ENCODE results near the gene CTAG1A. TPM values are rescaled to one million over a fixed set of nuclear protein-coding genes. Genes with fewer than 3 reads are reported as not detected.

The CTAG1A gene
- total RNA-seq, 1 experiment from 2014 or later, result not detected

DNA sequence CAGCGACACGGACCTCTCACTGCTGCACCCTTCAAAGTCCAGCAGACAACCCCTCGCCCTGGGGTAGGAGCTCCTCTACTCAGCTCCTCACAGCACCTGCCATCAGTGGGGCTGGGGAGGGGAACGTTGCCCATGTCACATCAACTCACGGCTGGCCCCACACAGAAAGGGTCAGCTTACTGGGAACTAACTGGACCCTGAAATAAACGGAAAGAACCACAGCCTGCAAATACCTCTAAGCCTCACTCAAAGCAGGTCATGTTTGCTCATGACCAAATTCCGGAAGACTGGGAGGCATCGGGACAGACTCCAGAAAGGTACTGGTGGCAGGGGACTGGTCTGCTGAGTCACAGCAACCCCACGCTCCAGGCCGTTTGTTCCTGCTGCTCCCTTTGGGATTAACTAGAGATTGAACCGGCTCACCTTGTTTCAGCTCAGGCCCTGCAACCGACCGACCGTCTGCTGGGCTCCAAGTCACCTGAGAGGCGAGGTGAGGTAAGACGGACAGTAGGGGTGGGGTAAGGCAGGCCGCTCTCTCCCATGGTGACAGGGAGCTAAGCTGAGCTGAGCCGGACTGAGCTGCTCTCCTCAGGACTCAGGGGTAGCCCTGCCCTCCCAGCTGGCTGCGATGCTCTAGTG, 43.9 kb upstream of the CTAG1A start:
- H3K79me1 ChIP-seq (ENCODE audit: insufficient read depth, low read depth, low read length, poor library complexity, severe bottlenecking), result no peaks in the 10 kb centered on the region
- H3K14ac ChIP-seq (ENCODE audit: insufficient read depth, low read length), result no peak overlapping the region
- Mint-ChIP-seq H3K27me3 (ENCODE audit: low read depth) (peaks cover 2% of the 10 kb centered on the region), H3K9me3 (peaks cover 58 to 76% of the 10 kb centered on the region in 2 experiments), H3K27ac (no peak overlapping the region; a peak in 2 of 7 replicates), H3K4me3 (no peak overlapping the region), H3K4me1 (peaks cover 1 to 4% of the 10 kb centered on the region in 2 experiments; a peak in 3 of 4 replicates), H3K36me3 (ENCODE audit: insufficient read depth in 1 of 3, low read depth in 3 of 3) (peaks cover 30 to 54% (median 45%) of the 10 kb centered on the region in 3 experiments)
- H3K9me3 ChIP-seq (ENCODE audit: control insufficient read depth, low read depth, low read length), result peaks cover 39% of the 10 kb centered on the region
- H3K23me2 ChIP-seq (ENCODE audit: insufficient read length, low read depth, low read length, poor library complexity, severe bottlenecking), result no peaks in the 10 kb centered on the region
- H2BK15ac ChIP-seq (ENCODE audit: low read depth, low read length), result no peak overlapping the region
- H3K4me1 ChIP-seq (ENCODE audit: insufficient read depth, low read length), result no peaks in the 10 kb centered on the region
- H2BK5ac ChIP-seq (ENCODE audit: insufficient read length, low read length), result no peak overlapping the region
- H3K79me2 ChIP-seq (ENCODE audit: insufficient read depth, low read length), result no peaks in the 10 kb centered on the region
- H3T11ph ChIP-seq (ENCODE audit: low read length), result no peak overlapping the region
- H4K20me1 ChIP-seq (ENCODE audit: control insufficient read depth, insufficient read depth, insufficient read length), result no peaks in the 10 kb centered on the region
- no peak overlapping the region for H4K8ac ChIP-seq (replicated peaks; ENCODE audit: insufficient read length, low read depth, low read length)
- no peak for TF ChIP-seq CTCF (conservative IDR thresholded peaks at IDR 0.05)
- no peak overlapping the region for H3K56ac ChIP-seq (ENCODE audit: insufficient read length, low read depth, low read length)
- H3K4ac ChIP-seq (ENCODE audit: low read depth, low read length), result no peak overlapping the region
- H3K23ac ChIP-seq (ENCODE audit: insufficient read length, low read depth, low read length), result no peak overlapping the region
- H2BK12ac ChIP-seq (ENCODE audit: insufficient read length, low read depth, low read length), result no peak overlapping the region
- H3K4me2 ChIP-seq (ENCODE audit: insufficient read depth, insufficient read length, low read length), result no peak overlapping the region
- H2AK5ac ChIP-seq (ENCODE audit: insufficient read length, low read length), result no peak overlapping the region
- no peak overlapping the region for H3K27ac ChIP-seq (ENCODE audit: insufficient read length, low read depth, low read length)
- H3K18ac ChIP-seq (ENCODE audit: insufficient read length, low read depth, low read length), result no peak overlapping the region
- H4K5ac ChIP-seq (ENCODE audit: insufficient read length, low read depth, low read length), result no peak overlapping the region
- H2BK20ac ChIP-seq (ENCODE audit: low read depth, low read length, poor library complexity, severe bottlenecking), result no peak overlapping the region
- no peak overlapping the region for H2BK120ac ChIP-seq (ENCODE audit: low read depth, low read length, poor library complexity, severe bottlenecking)
- no peak overlapping the region for H4K91ac ChIP-seq (ENCODE audit: insufficient read length, low read depth, low read length)
- H2AFZ ChIP-seq (ENCODE audit: low read length), result no peak overlapping the region
- no peak for DNase-seq
- no CpG with 5 or more reads among the region's 19 CpGs for whole genome bisulfite sequencing (ENCODE audit: extremely low coverage, insufficient read length, low lambda C conversion rate)
- no peaks in the 10 kb centered on the region for H3K27me3 ChIP-seq (ENCODE audit: insufficient read depth, low read length)
- no peak overlapping the region for H3K9ac ChIP-seq (ENCODE audit: extremely low read depth, insufficient read length, low read length)
